GM23338 (cell line): ENCODE measurements around the gene MYRF. TPM values are rescaled to one million over a fixed set of nuclear protein-coding genes. Genes with fewer than 3 reads are reported as not detected.
A peak's percentile ranks its signal among the peaks of the same experiment; 100 is the strongest.

Experiments
- ATAC-seq: fragments of 200-7000 bp; cut with Tn5 transposase; 3 replicates; pipeline ENCODE4 v1.9.1; 2020
- DNase-seq: peaks from one replicate; pipeline ENCODE4 v3.0.0-alpha.2; 2015; ENCODE audit warnings: low spot score
- H2AFZ ChIP-seq: fragments of 200-600 bp; sonication (generic); 2 replicates; pipeline ENCODE4 v1.8.0; 2016; ENCODE audit warnings: antibody characterized with exemption, mild to moderate bottlenecking, moderate library complexity
- H3F3A ChIP-seq: fragments of 200-600 bp; sonication (generic); replicated peaks from 2 replicates; pipeline ENCODE4 v1.8.0; 2017; ENCODE audit warnings: antibody characterized with exemption, mixed run types, low read depth
- H3K27ac ChIP-seq: fragments of 200-600 bp; sonication (generic); 2 replicates; pipeline ENCODE4 v1.6.1; 2016; ENCODE audit warnings: low read depth
- H3K27me3 ChIP-seq: fragments of 200-600 bp; sonication (generic); 2 replicates; pipeline ENCODE4 v1.8.0; 2016; ENCODE audit warnings: mild to moderate bottlenecking, mixed run types, moderate library complexity; ENCODE audit not compliant: insufficient read depth
- H3K36me3 ChIP-seq: fragments of 200-600 bp; sonication (generic); 2 replicates; pipeline ENCODE4 v1.8.0; 2016; ENCODE audit warnings: mild to moderate bottlenecking; ENCODE audit not compliant: insufficient read depth
- H3K4me1 ChIP-seq: fragments of 200-600 bp; sonication (generic); 2 replicates; pipeline ENCODE4 v1.8.0; 2016; ENCODE audit warnings: mild to moderate bottlenecking, moderate library complexity; ENCODE audit not compliant: insufficient read depth
- H3K4me2 ChIP-seq: fragments of 200-600 bp; sonication (generic); 2 replicates; pipeline ENCODE4 v1.7.1; 2017; ENCODE audit warnings: mixed run types
- H3K4me3 ChIP-seq: fragments of 200-600 bp; sonication (generic); 2 replicates; pipeline ENCODE4 v1.6.1; 2016; ENCODE audit warnings: mixed run types
- H3K79me2 ChIP-seq: fragments of 200-600 bp; sonication (generic); replicated peaks from 2 replicates; pipeline ENCODE4 v1.8.0; 2017; ENCODE audit warnings: mild to moderate bottlenecking; ENCODE audit not compliant: insufficient read depth
- H3K9me2 ChIP-seq: fragments of 200-600 bp; sonication (generic); 2 replicates; pipeline ENCODE4 v1.8.0; 2017; ENCODE audit not compliant: insufficient read depth
- H4K20me1 ChIP-seq: fragments of 200-600 bp; sonication (generic); replicated peaks from 2 replicates; pipeline ENCODE4 v1.8.0; 2017; ENCODE audit warnings: mild to moderate bottlenecking; ENCODE audit not compliant: insufficient read depth
- H3K27ac Mint-ChIP-seq: 2 replicates; pipeline ENCODE4 v1.8.0; 2020; ENCODE audit warnings: inconsistent platforms, mild to moderate bottlenecking, moderate library complexity, mixed read lengths
- H3K27me3 Mint-ChIP-seq: 3 replicates; pipeline ENCODE4 v1.8.0; 2022; ENCODE audit warnings: low read depth, mild to moderate bottlenecking, moderate library complexity, mixed read lengths, inconsistent platforms; ENCODE audit not compliant: insufficient read depth, poor library complexity
- H3K36me3 Mint-ChIP-seq: 3 replicates; pipeline ENCODE4 v1.8.0; 2021; ENCODE audit warnings: low read depth, mild to moderate bottlenecking, inconsistent platforms, moderate library complexity, mixed read lengths
- H3K4me1 Mint-ChIP-seq: 3 replicates; pipeline ENCODE4 v1.8.0; 2020; ENCODE audit warnings: mild to moderate bottlenecking, inconsistent platforms, mixed read lengths
- H3K4me3 Mint-ChIP-seq: 3 replicates; pipeline ENCODE4 v1.8.0; 2021; ENCODE audit warnings: moderate library complexity, mild to moderate bottlenecking, inconsistent platforms, mixed read lengths
- H3K9me3 Mint-ChIP-seq: 3 replicates; pipeline ENCODE4 v1.8.0; 2020; ENCODE audit warnings: moderate library complexity, mild to moderate bottlenecking, inconsistent platforms, mixed read lengths
- CREB1 ChIP-seq: fragments of 250-450 bp; sonication (Bioruptor Pico); IDR thresholded peaks from 2 replicates; pipeline ENCODE4 v1.5.0; 2020; ENCODE audit warnings: low read depth, mild to moderate bottlenecking, moderate library complexity
- EZH2phosphoT487 ChIP-seq: fragments of 200-600 bp; sonication (generic); IDR thresholded peaks from one replicate; pipeline ENCODE4 v1.8.1; 2018; ENCODE audit warnings: antibody characterized with exemption; ENCODE audit not compliant: unreplicated experiment
- JUNB ChIP-seq: IDR thresholded peaks from one replicate; pipeline ENCODE4 v1.6.1; 2016; ENCODE audit warnings: antibody characterized with exemption; ENCODE audit not compliant: unreplicated experiment
- POLR2AphosphoS5 ChIP-seq: IDR thresholded peaks from 2 replicates; pipeline ENCODE4 v1.6.1; 2016; ENCODE audit warnings: antibody characterized with exemption, low read depth
- REST ChIP-seq: IDR thresholded peaks from one replicate; pipeline ENCODE4 v1.6.1; 2018; ENCODE audit warnings: antibody characterized with exemption; ENCODE audit not compliant: unreplicated experiment
- ZNF114 ChIP-seq: fragments of 250-450 bp; sonication (Bioruptor Pico); IDR thresholded peaks from 2 replicates; pipeline ENCODE4 v1.5.0; 2020; ENCODE audit warnings: mild to moderate bottlenecking, moderate library complexity
- ZNF331 ChIP-seq: fragments of 250-450 bp; sonication (Bioruptor Pico); IDR thresholded peaks from 2 replicates; pipeline ENCODE4 v1.5.0; 2020; ENCODE audit warnings: low read depth, mild to moderate bottlenecking, moderate library complexity
- ZNF462 ChIP-seq: fragments of 250-450 bp; sonication (Bioruptor Pico); IDR thresholded peaks from 2 replicates; pipeline ENCODE4 v1.5.0; 2020; ENCODE audit warnings: mild to moderate bottlenecking, moderate library complexity
- polyA plus RNA-seq: library from polyadenylated mRNA; unstranded; fragments of >200 nt; fragmentation: Nextera tagmentation; extraction: Ambion mirVana; gene quantifications from 2 replicates; pipeline ENCODE4 v1.2.1, GENCODE V29; 2016
- total RNA-seq: library from RNA; depleted of rRNA; stranded (reverse); fragments of >200 nt; shearing (Covaris generic); gene quantifications from 2 replicates; pipeline ENCODE4 v1.2.3, GENCODE V29; 2014
- TF ChIP-seq, protein P1 (sequence below), 2 experiments: fragments of 200-600 bp in 1 of 2; sonication (generic) in 1 of 2; conservative IDR thresholded peaks; 2 replicates each; pipeline versions ENCODE4 v1.5.1 to v1.6.1; 2016 to 2017; ENCODE audit warnings: antibody characterized with exemption in 2 of 2, low read depth in 2 of 2, mild to moderate bottlenecking in 2 of 2, moderate library complexity in 1 of 2

MYRF gene
- total and polyA plus RNA-seq, 2 experiments from 2014 or later = 1.9 to 5.5 TPM

DNA sequence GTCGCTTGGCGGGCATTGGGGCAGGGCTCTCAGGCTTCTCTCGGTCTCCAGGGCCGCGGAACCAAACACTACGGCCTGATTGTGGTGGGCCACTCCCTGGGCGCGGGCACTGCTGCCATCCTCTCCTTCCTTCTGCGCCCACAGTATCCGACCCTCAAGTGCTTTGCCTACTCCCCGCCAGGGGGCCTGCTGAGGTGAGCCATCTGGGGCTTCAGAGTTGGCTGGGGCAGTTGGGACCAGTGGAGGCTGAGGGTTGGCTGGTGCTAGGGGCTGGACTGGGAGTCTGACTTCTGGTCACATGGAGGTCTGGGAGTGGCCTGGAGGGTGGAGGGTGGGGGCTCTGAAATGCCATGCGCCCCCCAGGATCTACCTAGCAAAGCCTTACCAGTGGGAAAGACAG, 15.3 kb upstream of the MYRF start:
- H3K9me2 ChIP-seq = no peaks in the 10 kb centered on the region
- H3K79me2 ChIP-seq = no peaks in the 10 kb centered on the region
- H4K20me1 ChIP-seq = no peaks in the 10 kb centered on the region
- Mint-ChIP-seq H3K36me3 (peaks cover 9% of the 10 kb centered on the region; the same call in 2 of the 3 replicates), H3K4me1 (no peaks in the 10 kb centered on the region; the same call in 2 of the 3 replicates), H3K4me3 (no peak overlapping the region), H3K27ac (no peak overlapping the region), H3K27me3 (peaks cover 14% of the 10 kb centered on the region), H3K9me3 (no peaks in the 10 kb centered on the region)
- no peaks in the 10 kb centered on the region for H3K4me1 ChIP-seq
- no peak overlapping the region for H3K4me2 ChIP-seq
- H3F3A ChIP-seq = no peaks in the 10 kb centered on the region
- H3K4me3 ChIP-seq = no peak overlapping the region
- no peaks in the 10 kb centered on the region for H3K36me3 ChIP-seq
- H3K27ac ChIP-seq = no peak overlapping the region
- H3K27me3 ChIP-seq = no peaks in the 10 kb centered on the region
- DNase-seq (peak; percentile 57), ATAC-seq (peak; percentile 33)
- no peak overlapping the region for H2AFZ ChIP-seq
- TF ChIP-seq REST = no peak
- TF ChIP-seq, protein P1, sequence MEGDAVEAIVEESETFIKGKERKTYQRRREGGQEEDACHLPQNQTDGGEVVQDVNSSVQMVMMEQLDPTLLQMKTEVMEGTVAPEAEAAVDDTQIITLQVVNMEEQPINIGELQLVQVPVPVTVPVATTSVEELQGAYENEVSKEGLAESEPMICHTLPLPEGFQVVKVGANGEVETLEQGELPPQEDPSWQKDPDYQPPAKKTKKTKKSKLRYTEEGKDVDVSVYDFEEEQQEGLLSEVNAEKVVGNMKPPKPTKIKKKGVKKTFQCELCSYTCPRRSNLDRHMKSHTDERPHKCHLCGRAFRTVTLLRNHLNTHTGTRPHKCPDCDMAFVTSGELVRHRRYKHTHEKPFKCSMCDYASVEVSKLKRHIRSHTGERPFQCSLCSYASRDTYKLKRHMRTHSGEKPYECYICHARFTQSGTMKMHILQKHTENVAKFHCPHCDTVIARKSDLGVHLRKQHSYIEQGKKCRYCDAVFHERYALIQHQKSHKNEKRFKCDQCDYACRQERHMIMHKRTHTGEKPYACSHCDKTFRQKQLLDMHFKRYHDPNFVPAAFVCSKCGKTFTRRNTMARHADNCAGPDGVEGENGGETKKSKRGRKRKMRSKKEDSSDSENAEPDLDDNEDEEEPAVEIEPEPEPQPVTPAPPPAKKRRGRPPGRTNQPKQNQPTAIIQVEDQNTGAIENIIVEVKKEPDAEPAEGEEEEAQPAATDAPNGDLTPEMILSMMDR (conservative IDR thresholded peaks at IDR 0.05; ENCODE audit: low read depth in 2 of 2) = peak in 1 of 2 experiments; percentile 50; a peak in 3 of 4 replicates

DNA sequence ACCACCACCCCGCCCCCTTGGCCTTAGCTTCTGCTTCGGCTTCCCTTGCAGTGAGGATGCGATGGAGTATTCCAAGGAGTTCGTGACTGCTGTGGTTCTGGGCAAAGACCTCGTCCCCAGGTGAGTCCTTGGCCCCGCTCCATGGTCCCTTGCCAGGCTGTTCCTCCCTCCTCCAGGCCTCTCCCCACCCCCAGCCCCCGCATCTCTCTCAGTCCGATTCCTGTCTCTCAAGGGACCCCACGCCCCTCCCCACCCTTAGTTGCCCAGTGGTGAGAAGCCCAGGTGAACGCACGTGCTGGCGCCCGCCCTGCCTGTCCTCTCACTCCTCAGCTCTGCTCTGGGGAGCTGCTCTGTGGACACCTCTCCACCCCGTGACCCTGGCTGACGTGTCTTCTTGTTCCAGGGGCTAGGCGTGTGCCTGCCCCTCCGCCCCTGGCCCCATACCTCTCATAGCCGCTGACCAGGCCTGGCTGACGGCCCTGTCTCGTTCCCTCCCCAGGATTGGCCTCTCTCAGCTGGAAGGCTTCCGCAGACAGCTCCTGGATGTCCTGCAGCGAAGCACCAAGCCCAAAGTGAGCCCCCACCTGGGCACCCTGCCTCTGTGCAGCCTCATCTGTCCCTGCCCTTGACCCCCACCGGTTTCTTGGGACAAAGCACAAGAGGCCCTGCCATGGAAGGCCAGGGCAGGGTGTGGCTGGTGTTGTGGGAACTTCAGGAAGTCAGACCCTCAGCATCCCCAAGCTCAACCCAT, 14.6 kb upstream of the MYRF start:
- no peak overlapping the region for H3K27ac Mint-ChIP-seq
- TF ChIP-seq JUNB = no peak
- no peak for TF ChIP-seq ZNF462
- no peak for TF ChIP-seq POLR2AphosphoS5
- TF ChIP-seq CREB1 = no peak
- TF ChIP-seq EZH2phosphoT487 = no peak
- no peak for TF ChIP-seq ZNF114 (CRISPR knock-in tag)
- TF ChIP-seq ZNF331 (CRISPR knock-in tag) = no peak

More for the DNA sequence above, 14.6 kb upstream of the MYRF start:
- H3K4me1 ChIP-seq = no peaks in the 10 kb centered on the region
- H3K4me2 ChIP-seq = no peak overlapping the region
- ATAC-seq (no peak), DNase-seq (no peak)
- no peak overlapping the region for H3K4me3 ChIP-seq
- no peaks in the 10 kb centered on the region for H3K79me2 ChIP-seq
- Mint-ChIP-seq H3K36me3 (peaks cover 9% of the 10 kb centered on the region; the same call in 2 of the 3 replicates), H3K4me3 (no peak overlapping the region), H3K9me3 (no peaks in the 10 kb centered on the region), H3K27me3 (peaks cover 12% of the 10 kb centered on the region), H3K4me1 (no peaks in the 10 kb centered on the region; the same call in 2 of the 3 replicates)
- H3K27me3 ChIP-seq = no peaks in the 10 kb centered on the region
- H3F3A ChIP-seq = no peaks in the 10 kb centered on the region
- no peak overlapping the region for H2AFZ ChIP-seq
- no peaks in the 10 kb centered on the region for H3K36me3 ChIP-seq
- H3K9me2 ChIP-seq = no peaks in the 10 kb centered on the region
- no peaks in the 10 kb centered on the region for H4K20me1 ChIP-seq
- no peak overlapping the region for H3K27ac ChIP-seq
